ENCODE results near the gene PLA2G2F.
"Not testable (repeated sequence)": the region's sequence is repeated elsewhere in the genome, so short reads cannot be mapped to it uniquely, and the experiment has no call there.

The PLA2G2F gene

GRCh38 chr1:20114021-20114648, 25.0 kb upstream of the PLA2G2F start:
- DNase-seq (ENCODE audit: low spot score), result no peak

- no peak for DNase-seq (ENCODE audit: low spot score)
Observed at GRCh38 chr1:20115479-20115878, 23.6 kb upstream of the PLA2G2F start.

GRCh38 chr1:20115916-20116315, 23.2 kb upstream of the PLA2G2F start:
- DNase-seq (ENCODE audit: low spot score), result no peak

GRCh38 chr1:20117236-20117635, 21.9 kb upstream of the PLA2G2F start:
- no peak for DNase-seq (ENCODE audit: low spot score)

GRCh38 chr1:20119347-20119746, 19.8 kb upstream of the PLA2G2F start, which contains the start of gene PLA2G2D:
PLA2G2D (minus strand) TSS chr1:20119536; CDS start chr1:20119498, 38 bp downstream.
- no peak for DNase-seq (ENCODE audit: low spot score)

GRCh38 chr1:20120796-20121195, 18.3 kb upstream of the PLA2G2F start:
- DNase-seq (ENCODE audit: low spot score), result no peak

GRCh38 chr1:20123722-20124455, 15.2 kb upstream of the PLA2G2F start:
- no peak for DNase-seq (ENCODE audit: low spot score)

- peak; percentile 61 for DNase-seq (ENCODE audit: low spot score)
Observed at GRCh38 chr1:20124456-20125057, 14.6 kb upstream of the PLA2G2F start.

GRCh38 chr1:20125100-20125499, 14.0 kb upstream of the PLA2G2F start:
- no peak for DNase-seq (ENCODE audit: low spot score)

- DNase-seq (ENCODE audit: low spot score), result no peak
Observed at GRCh38 chr1:20126041-20126805, 12.9 kb upstream of the PLA2G2F start.

GRCh38 chr1:20126806-20127440, 12.2 kb upstream of the PLA2G2F start:
- no peak for DNase-seq (ENCODE audit: low spot score)

GRCh38 chr1:20130518-20130917, 8.6 kb upstream of the PLA2G2F start:
- not testable (repeated sequence) for DNase-seq (ENCODE audit: low spot score)

- no peak for DNase-seq (ENCODE audit: low spot score)
Observed at GRCh38 chr1:20134995-20135394, 4.1 kb upstream of the PLA2G2F start.

- DNase-seq (ENCODE audit: low spot score), result no peak
Observed at GRCh38 chr1:20136249-20136648, 2.9 kb upstream of the PLA2G2F start.

- no peak for DNase-seq (ENCODE audit: low spot score)
Observed at GRCh38 chr1:20137055-20137454, 2.1 kb upstream of the PLA2G2F start.

- DNase-seq (ENCODE audit: low spot score), result no peak
Observed at GRCh38 chr1:20137604-20138003, 1.5 kb upstream of the PLA2G2F start.

- no peak for DNase-seq (ENCODE audit: low spot score)
Observed at GRCh38 chr1:20138346-20138745, 777 bp upstream of the PLA2G2F start.

- no peak for DNase-seq (ENCODE audit: low spot score)
Observed at GRCh38 chr1:20139776-20140612, 871 bp downstream of the PLA2G2F start.

- no peak for DNase-seq (ENCODE audit: low spot score)
Observed at GRCh38 chr1:20141001-20141400, 1.9 kb downstream of the PLA2G2F start.

GRCh38 chr1:20141466-20141865, 2.3 kb downstream of the PLA2G2F start:
- DNase-seq (ENCODE audit: low spot score), result no peak

All from hematopoietic multipotent progenitor cell treated with erythropoietin and hydrocortisone succinate and interleukin-3 and kit ligand, for 15 days (in vitro differentiated cells).